Measurements from ENCODE around the gene METTL27. TPM values are rescaled to one million over a fixed set of nuclear protein-coding genes. Genes with fewer than 3 reads are reported as not detected.

METTL27 gene
- polyA plus RNA-seq, 1 donor from 2014 or later, result 2.4 TPM

GRCh38 chr7:73820013-73820412 is 22.3 kb downstream of the METTL27 start:
- Histone ChIP-seq H3K79me2 (replicated peaks; ENCODE audit: insufficient read depth, low read length) (no peaks in the 10 kb centered on the region), H3K36me3 (ENCODE audit: insufficient read depth, low read length) (no peaks in the 10 kb centered on the region), H3K4me2 (ENCODE audit: low read length) (no peak overlapping the region), H3K27ac (ENCODE audit: low read length) (no peak overlapping the region), H3K27me3 (ENCODE audit: insufficient read depth, low read depth, low read length) (no peaks in the 10 kb centered on the region), H3K9me2 (ENCODE audit: insufficient read depth, low read length) (no peaks in the 10 kb centered on the region), H3K4me3 (ENCODE audit: low read length) (no peak overlapping the region), H3F3A (ENCODE audit: insufficient read depth, low read length, poor library complexity, severe bottlenecking) (no peaks in the 10 kb centered on the region), H2AFZ (ENCODE audit: low read depth, low read length) (no peak overlapping the region), H3K9ac (ENCODE audit: low read length) (no peak overlapping the region), H4K20me1 (ENCODE audit: insufficient read depth) (no peaks in the 10 kb centered on the region), H3K9me3 (ENCODE audit: low read length) (no peaks in the 10 kb centered on the region)
- TF ChIP-seq, protein P1, sequence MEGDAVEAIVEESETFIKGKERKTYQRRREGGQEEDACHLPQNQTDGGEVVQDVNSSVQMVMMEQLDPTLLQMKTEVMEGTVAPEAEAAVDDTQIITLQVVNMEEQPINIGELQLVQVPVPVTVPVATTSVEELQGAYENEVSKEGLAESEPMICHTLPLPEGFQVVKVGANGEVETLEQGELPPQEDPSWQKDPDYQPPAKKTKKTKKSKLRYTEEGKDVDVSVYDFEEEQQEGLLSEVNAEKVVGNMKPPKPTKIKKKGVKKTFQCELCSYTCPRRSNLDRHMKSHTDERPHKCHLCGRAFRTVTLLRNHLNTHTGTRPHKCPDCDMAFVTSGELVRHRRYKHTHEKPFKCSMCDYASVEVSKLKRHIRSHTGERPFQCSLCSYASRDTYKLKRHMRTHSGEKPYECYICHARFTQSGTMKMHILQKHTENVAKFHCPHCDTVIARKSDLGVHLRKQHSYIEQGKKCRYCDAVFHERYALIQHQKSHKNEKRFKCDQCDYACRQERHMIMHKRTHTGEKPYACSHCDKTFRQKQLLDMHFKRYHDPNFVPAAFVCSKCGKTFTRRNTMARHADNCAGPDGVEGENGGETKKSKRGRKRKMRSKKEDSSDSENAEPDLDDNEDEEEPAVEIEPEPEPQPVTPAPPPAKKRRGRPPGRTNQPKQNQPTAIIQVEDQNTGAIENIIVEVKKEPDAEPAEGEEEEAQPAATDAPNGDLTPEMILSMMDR (IDR thresholded peaks at IDR 0.05; ENCODE audit: poor library complexity, severe bottlenecking), result no peak
- TF ChIP-seq EZH2 (IDR thresholded peaks at IDR 0.05; ENCODE audit: borderline replicate concordance, insufficient read depth, low read length, poor library complexity, severe bottlenecking) (no peak), MXI1 (conservative IDR thresholded peaks at IDR 0.05; ENCODE audit: poor library complexity, severe bottlenecking) (no peak), POLR2AphosphoS5 (IDR thresholded peaks at IDR 0.05) (no peak), EP300 (conservative IDR thresholded peaks at IDR 0.05; ENCODE audit: poor library complexity, severe bottlenecking) (no peak), TAF1 (IDR thresholded peaks at IDR 0.05; ENCODE audit: low read depth) (no peak), RAD21 (conservative IDR thresholded peaks at IDR 0.05) (no peak), SMC3 (conservative IDR thresholded peaks at IDR 0.05; ENCODE audit: poor library complexity) (no peak)
- TF ChIP-seq, protein P2, sequence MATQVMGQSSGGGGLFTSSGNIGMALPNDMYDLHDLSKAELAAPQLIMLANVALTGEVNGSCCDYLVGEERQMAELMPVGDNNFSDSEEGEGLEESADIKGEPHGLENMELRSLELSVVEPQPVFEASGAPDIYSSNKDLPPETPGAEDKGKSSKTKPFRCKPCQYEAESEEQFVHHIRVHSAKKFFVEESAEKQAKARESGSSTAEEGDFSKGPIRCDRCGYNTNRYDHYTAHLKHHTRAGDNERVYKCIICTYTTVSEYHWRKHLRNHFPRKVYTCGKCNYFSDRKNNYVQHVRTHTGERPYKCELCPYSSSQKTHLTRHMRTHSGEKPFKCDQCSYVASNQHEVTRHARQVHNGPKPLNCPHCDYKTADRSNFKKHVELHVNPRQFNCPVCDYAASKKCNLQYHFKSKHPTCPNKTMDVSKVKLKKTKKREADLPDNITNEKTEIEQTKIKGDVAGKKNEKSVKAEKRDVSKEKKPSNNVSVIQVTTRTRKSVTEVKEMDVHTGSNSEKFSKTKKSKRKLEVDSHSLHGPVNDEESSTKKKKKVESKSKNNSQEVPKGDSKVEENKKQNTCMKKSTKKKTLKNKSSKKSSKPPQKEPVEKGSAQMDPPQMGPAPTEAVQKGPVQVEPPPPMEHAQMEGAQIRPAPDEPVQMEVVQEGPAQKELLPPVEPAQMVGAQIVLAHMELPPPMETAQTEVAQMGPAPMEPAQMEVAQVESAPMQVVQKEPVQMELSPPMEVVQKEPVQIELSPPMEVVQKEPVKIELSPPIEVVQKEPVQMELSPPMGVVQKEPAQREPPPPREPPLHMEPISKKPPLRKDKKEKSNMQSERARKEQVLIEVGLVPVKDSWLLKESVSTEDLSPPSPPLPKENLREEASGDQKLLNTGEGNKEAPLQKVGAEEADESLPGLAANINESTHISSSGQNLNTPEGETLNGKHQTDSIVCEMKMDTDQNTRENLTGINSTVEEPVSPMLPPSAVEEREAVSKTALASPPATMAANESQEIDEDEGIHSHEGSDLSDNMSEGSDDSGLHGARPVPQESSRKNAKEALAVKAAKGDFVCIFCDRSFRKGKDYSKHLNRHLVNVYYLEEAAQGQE (IDR thresholded peaks at IDR 0.05; ENCODE audit: borderline replicate concordance), result no peak

GRCh38 chr7:73817121-73817520 is 25.2 kb downstream of the METTL27 start:
- no peak overlapping the region for H3K27ac ChIP-seq (ENCODE audit: low read length)
- H3K36me3 ChIP-seq (ENCODE audit: insufficient read depth, low read length), result no peaks in the 10 kb centered on the region
- H3F3A ChIP-seq (ENCODE audit: insufficient read depth, low read length, poor library complexity, severe bottlenecking), result no peaks in the 10 kb centered on the region
- no peaks in the 10 kb centered on the region for H3K79me2 ChIP-seq (replicated peaks; ENCODE audit: insufficient read depth, low read length)
- H4K20me1 ChIP-seq (ENCODE audit: insufficient read depth), result no peaks in the 10 kb centered on the region
- no peak overlapping the region for H2AFZ ChIP-seq (ENCODE audit: low read depth, low read length)
- no peak overlapping the region for H3K4me3 ChIP-seq (ENCODE audit: low read length)
- H3K4me2 ChIP-seq (ENCODE audit: low read length), result no peak overlapping the region
- TF ChIP-seq EZH2 (IDR thresholded peaks at IDR 0.05; ENCODE audit: borderline replicate concordance, insufficient read depth, low read length, poor library complexity, severe bottlenecking), result no peak
- TF ChIP-seq, protein P1 (IDR thresholded peaks at IDR 0.05; ENCODE audit: poor library complexity, severe bottlenecking), result no peak
- no peak for TF ChIP-seq RAD21 (conservative IDR thresholded peaks at IDR 0.05)
- no peak for TF ChIP-seq POLR2AphosphoS5 (IDR thresholded peaks at IDR 0.05)
- TF ChIP-seq MXI1 (conservative IDR thresholded peaks at IDR 0.05; ENCODE audit: poor library complexity, severe bottlenecking), result no peak
- no peak for TF ChIP-seq EP300 (conservative IDR thresholded peaks at IDR 0.05; ENCODE audit: poor library complexity, severe bottlenecking)
- TF ChIP-seq SMC3 (conservative IDR thresholded peaks at IDR 0.05; ENCODE audit: poor library complexity), result no peak
- TF ChIP-seq, protein P2 (IDR thresholded peaks at IDR 0.05; ENCODE audit: borderline replicate concordance), result no peak
- no peak for TF ChIP-seq TAF1 (IDR thresholded peaks at IDR 0.05; ENCODE audit: low read depth)
- H3K9ac ChIP-seq (ENCODE audit: low read length), result no peak overlapping the region
- H3K27me3 ChIP-seq (ENCODE audit: insufficient read depth, low read depth, low read length), result no peaks in the 10 kb centered on the region
- no peaks in the 10 kb centered on the region for H3K9me3 ChIP-seq (ENCODE audit: low read length)
- H3K9me2 ChIP-seq (ENCODE audit: insufficient read depth, low read length), result no peaks in the 10 kb centered on the region

Measured in neural cell (in vitro differentiated cells).